Colonic mucosa (tissue), 4 donors: ENCODE data around the gene RBFOX2. TPM values are rescaled to one million over a fixed set of nuclear protein-coding genes. Genes with fewer than 3 reads are reported as not detected.

Experiments
- DNase-seq: peaks from one replicate; pipeline ENCODE4 v3.0.0-alpha.2; 2020
- H3K27ac ChIP-seq: fragments of 200-600 bp; one replicate; pipeline ENCODE4 v1.8.0; 2021
- H3K27me3 ChIP-seq: fragments of 200-600 bp; one replicate; pipeline ENCODE4 v1.8.0; 2021
- H3K36me3 ChIP-seq: fragments of 200-600 bp; one replicate; pipeline ENCODE4 v1.8.0; 2021
- H3K4me1 ChIP-seq: fragments of 200-600 bp; one replicate; pipeline ENCODE4 v1.8.0; 2021; ENCODE audit warnings: mild to moderate bottlenecking
- H3K4me3 ChIP-seq: fragments of 200-600 bp; one replicate; pipeline ENCODE4 v1.8.0; 2021
- H3K9ac ChIP-seq, 2 donors: one replicate each; pipeline ENCODE4 v1.7.0; 2013; ENCODE audit warnings: control low read depth in 2 of 2, low read depth in 2 of 2, low read length in 2 of 2
- H3K9me3 ChIP-seq: fragments of 200-600 bp; one replicate; pipeline ENCODE4 v1.8.0; 2021
- intact Hi-C: fragments of 100-400 bp; cut with DNase I; formaldehyde crosslinking; loops from one replicate; pipeline ENCODE4 v1.14.1; 2022
- total RNA-seq, 2 donors: library from RNA; stranded (reverse); fragmentation: NEBNext Ultra II Directional in 1 of 2; extraction: Animal tissue kit (Norgen Biotek cat#: 25700) in 1 of 2; gene quantifications; one replicate each; pipeline ENCODE4 v1.2.1, GENCODE V29; 2021
- TF ChIP-seq, protein P1 (sequence below): fragments of 200-600 bp; IDR thresholded peaks from one replicate; pipeline ENCODE4 v1.8.0; 2022; ENCODE audit warnings: antibody characterized with exemption, mild to moderate bottlenecking
- donor health status: healthy.
- donor health status: DM: no; HTN: no; CAD: no.
- donor health status: DM: no; HTN: no; CAD: no.

The RBFOX2 gene
- total RNA-seq, 2 donors from 2014 or later, result 44.4 to 60.2 TPM

DNA sequence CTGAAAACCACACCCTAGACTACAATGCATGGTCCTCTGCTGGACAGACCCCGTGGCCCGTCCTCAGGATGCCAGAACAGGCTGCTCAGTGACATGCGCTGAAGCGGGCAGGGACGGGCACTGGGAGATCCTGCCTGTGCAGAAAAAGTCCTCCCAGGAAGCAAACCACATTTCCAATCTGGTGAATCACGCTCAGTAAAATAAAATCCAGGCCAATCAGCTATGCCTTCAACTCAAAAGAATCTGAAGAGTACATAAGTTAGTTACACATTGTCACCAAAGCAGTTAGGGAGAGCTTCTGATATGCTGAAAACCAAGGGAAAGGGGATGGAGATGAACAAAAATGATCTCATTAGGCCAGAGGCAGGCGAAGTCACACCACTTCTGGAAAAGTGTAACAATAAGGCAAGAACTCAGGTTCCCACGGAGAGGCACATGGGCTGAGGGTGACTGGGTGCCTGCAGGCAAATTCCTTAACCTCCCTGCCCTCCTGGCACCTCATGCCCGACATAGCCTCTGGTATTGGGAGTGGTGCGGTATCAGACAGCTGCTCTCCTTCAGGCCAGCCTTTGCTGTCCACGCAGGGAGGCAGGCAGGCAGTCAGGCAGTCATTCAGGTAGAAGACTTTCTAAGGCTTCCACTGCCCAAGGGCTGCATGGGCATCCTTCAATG lies 244.5 kb downstream of the RBFOX2 start:
- intact Hi-C loops, result no loop called here
- Histone ChIP-seq H3K9me3 (no peaks in the 10 kb centered on the region), H3K27ac (no peak overlapping the region), H3K36me3 (no peaks in the 10 kb centered on the region), H3K4me1 (no peaks in the 10 kb centered on the region), H3K27me3 (no peaks in the 10 kb centered on the region), H3K9ac (no peak overlapping the region), H3K4me3 (no peak overlapping the region)
- no peak for DNase-seq
- TF ChIP-seq, protein P1, sequence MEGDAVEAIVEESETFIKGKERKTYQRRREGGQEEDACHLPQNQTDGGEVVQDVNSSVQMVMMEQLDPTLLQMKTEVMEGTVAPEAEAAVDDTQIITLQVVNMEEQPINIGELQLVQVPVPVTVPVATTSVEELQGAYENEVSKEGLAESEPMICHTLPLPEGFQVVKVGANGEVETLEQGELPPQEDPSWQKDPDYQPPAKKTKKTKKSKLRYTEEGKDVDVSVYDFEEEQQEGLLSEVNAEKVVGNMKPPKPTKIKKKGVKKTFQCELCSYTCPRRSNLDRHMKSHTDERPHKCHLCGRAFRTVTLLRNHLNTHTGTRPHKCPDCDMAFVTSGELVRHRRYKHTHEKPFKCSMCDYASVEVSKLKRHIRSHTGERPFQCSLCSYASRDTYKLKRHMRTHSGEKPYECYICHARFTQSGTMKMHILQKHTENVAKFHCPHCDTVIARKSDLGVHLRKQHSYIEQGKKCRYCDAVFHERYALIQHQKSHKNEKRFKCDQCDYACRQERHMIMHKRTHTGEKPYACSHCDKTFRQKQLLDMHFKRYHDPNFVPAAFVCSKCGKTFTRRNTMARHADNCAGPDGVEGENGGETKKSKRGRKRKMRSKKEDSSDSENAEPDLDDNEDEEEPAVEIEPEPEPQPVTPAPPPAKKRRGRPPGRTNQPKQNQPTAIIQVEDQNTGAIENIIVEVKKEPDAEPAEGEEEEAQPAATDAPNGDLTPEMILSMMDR, result no peak

DNA sequence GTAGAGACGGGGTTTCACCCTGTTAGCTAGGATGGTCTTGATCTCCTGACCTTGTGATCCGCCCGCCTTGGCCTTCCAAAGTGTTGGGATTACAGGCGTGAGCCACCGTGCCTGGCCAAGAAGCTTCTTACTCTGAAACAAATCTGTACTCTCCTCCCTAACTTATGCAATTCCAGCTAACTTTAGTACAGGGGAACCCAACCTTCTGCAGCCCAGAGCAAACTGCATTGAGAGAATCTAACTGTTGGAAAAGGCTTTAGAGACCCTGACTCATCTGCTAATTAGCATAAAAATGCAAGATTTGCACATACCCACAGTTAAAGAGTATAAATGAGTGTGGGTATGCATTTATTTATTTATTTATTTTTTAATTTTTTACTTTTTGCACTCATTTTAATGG lies 246.1 kb downstream of the RBFOX2 start:
- no peaks in the 10 kb centered on the region for H3K36me3 ChIP-seq
- no peak overlapping the region for H3K9ac ChIP-seq
- intact Hi-C loops, result no loop called here
- no peak overlapping the region for H3K27ac ChIP-seq
- TF ChIP-seq, protein P1, result no peak
- DNase-seq, result no peak
- no peak overlapping the region for H3K4me3 ChIP-seq
- H3K4me1 ChIP-seq, result no peaks in the 10 kb centered on the region
- H3K9me3 ChIP-seq, result no peaks in the 10 kb centered on the region
- no peaks in the 10 kb centered on the region for H3K27me3 ChIP-seq

DNA sequence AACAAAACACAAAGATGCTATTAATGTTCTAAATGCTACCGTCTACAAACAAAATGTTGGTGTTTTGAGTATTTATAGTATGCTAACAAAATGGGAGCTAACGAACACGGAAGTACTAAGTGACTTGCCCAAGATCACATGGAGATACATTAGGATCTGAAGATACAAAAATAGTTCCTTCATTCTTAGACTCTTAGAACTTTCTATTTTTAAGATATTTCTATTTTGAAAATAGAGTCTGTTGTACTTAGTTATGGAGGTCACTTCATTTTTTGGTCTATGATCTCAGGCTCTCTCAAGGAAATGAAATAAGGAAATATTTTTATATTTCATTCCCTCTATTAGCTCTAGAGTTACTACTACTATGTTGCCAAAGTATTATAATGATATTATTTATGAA lies 246.7 kb downstream of the RBFOX2 start:
- no peaks in the 10 kb centered on the region for H3K27me3 ChIP-seq
- H3K9me3 ChIP-seq, result no peaks in the 10 kb centered on the region
- no peaks in the 10 kb centered on the region for H3K36me3 ChIP-seq
- intact Hi-C loops, result no loop called here
- H3K4me1 ChIP-seq, result no peaks in the 10 kb centered on the region
- TF ChIP-seq, protein P1, result no peak
- no peak overlapping the region for H3K4me3 ChIP-seq
- H3K9ac ChIP-seq, result no peak overlapping the region
- no peak for DNase-seq
- H3K27ac ChIP-seq, result no peak overlapping the region

DNA sequence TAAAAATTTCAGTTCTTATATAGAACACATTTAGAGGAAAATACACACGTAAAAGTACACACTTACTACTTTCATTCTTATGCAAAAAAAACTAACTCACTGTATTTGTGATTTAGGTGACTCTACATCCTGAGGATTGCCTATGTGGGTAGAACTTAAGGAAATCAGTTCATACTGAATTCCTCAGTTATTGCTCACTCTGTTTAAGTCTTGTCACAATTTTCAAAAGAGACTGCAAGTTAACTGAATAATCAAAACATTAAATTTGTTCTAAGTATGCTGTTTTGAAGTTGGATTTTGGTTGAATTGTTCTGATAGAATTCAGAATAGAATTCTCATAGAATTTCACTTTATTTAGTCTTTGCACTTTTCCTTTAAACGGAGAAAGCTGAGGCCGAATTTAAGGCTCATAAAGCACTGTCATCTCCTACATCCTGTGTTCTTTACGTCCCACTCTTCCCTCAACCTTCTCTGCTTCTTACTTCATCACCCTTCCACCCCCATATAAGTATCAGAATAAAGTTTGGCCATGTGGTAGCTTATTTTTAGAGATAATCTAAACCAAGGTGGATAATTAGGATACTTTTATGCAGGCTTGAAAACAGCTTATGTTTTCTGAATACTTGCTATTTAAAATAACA lies 251.2 kb downstream of the RBFOX2 start:
- Histone ChIP-seq H3K4me3 (no peak overlapping the region), H3K27me3 (no peaks in the 10 kb centered on the region), H3K36me3 (no peaks in the 10 kb centered on the region), H3K9ac (no peak overlapping the region), H3K4me1 (no peaks in the 10 kb centered on the region), H3K27ac (no peak overlapping the region), H3K9me3 (no peaks in the 10 kb centered on the region)
- TF ChIP-seq, protein P1, result no peak
- no peak for DNase-seq
- intact Hi-C loops, result no loop called here

DNA sequence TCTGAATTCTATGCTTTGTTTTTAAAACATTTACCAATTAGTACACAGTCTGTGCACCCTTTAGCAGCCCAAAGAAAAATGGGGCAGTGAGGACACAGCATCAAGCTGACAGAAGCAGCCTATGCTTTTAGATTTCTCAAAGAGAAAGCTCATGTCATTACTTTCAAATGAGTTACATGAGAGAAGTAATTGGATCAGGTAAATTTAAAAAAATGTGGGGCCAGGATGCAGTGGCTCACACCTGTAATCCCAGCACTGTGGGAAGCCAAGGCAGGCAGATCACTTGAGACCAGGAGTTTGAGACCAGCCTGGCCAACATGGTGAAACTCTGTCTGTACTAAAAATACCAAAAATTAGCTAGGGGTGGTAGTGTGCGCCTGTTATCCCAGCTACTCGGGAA lies 253.3 kb downstream of the RBFOX2 start:
- intact Hi-C loops, result no loop called here
- Histone ChIP-seq H3K4me3 (no peak overlapping the region), H3K36me3 (no peaks in the 10 kb centered on the region), H3K4me1 (no peaks in the 10 kb centered on the region), H3K9me3 (no peaks in the 10 kb centered on the region), H3K27ac (no peak overlapping the region), H3K27me3 (no peaks in the 10 kb centered on the region), H3K9ac (no peak overlapping the region)
- DNase-seq, result no peak
- TF ChIP-seq, protein P1, result no peak
